ENCODE data around the gene ULK3.

Gene ULK3

DNA sequence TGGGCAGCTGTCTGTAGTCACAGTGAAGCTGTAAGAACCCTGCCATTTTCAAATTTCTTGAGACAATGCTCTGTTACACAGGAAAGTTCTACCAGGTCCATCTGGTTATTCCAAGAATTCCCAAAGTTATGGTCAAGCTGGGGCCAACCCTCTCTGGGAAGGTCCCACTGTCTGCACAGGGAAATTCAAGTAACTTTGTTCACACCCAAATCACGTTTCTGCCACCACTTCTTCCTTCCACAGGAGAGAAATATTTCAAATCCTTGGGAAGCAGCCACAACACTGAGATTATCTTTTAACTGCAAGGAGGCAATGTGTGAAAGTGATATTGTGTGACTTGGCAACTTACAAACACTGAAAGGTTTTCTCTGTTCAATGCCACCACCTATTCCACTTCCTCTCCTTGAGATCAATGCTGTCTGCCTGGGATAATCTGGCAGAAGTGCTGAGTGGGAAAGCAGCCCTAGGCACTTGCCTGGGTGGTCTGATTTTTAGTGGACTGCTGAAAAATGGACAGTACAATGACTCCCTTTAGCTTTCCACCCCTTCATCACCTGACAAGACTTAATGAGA is 24.6 kb upstream of the ULK3 start:
- no peak for DNase-seq

DNA sequence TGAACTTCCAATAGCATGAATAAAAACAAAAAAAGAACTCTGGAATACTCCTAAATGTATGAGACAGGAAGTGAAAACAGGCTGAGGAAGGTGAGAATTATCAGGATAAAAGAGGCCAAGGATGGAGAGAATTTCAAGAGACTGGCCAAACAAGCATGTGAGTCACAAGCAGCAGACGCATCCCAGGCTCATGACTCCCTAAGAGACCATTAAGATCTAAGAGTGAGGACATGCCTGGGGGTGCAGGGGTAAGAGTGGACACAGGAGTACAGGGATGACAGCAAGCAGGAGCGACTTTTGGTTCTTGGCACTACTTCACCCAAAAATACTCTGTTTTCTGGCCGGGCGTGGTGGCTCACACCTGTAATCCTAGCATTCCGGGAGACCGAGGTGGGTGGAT is 23.1 kb upstream of the ULK3 start:
- DNase-seq: no peak

- DNase-seq: no peak
Measured at GRCh38 chr15:74865316-74865715, 22.4 kb upstream of the ULK3 start.

- no peak for DNase-seq
Measured at GRCh38 chr15:74864296-74864695, 21.3 kb upstream of the ULK3 start.

DNA sequence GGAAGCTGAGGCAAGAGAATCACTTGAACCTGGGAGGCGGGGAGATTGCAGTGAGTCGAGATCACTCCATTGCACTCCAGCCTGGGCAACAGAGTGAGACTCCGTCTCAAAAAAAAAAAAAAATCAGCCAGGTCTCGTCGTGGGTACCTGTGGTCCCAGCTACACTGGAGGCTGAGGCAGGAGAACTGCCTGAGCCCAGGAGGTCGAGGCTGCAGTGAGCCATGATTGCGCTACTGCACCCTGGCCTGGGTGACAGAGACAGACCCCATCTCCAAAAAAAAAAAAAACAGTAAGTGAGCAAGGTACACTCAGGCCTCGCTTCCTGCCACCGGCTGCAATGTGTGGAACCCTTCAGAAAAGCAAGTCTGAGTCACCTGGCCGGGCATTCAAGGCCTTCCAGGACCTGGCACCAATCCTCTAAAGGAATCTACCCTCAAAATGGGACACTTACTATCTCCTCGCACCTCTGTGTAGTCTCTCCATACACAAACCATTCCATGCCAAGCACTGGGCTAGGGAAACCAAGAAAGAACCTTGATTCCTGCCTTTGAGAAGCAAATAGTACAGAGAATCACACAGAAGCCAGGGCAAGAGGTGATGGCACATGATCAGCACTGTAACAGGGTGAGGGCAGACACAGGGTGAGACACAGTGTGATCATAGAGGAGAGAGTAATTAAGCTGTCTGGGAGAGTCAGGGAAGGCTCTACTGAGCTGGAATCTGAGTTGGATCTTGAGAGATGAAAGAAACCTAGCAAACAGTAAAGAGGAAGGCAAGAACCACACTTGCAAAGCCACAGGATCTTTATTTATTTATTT is 20.5 kb upstream of the ULK3 start:
- DNase-seq: peak in 1 of 2 experiments; percentile 27

DNA sequence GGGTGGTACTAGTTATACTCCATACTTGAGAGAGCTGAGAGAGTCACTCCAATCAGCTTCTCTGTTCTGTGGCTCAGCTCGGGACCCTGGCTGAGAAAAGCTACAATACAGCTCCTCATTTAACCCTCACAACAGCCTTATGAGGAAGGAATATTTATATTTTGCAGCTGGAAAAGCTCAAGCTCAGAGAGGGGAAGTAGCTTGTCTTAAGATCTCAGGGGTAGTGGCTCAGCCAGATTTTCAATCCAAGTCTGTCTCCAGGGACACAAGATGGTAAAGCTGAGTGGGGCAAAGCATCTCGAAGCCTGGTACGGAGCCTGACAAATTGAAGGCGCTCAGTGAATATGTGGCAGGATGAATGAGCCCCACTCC is 15.4 kb upstream of the ULK3 start:
- DNase-seq: no peak

DNA sequence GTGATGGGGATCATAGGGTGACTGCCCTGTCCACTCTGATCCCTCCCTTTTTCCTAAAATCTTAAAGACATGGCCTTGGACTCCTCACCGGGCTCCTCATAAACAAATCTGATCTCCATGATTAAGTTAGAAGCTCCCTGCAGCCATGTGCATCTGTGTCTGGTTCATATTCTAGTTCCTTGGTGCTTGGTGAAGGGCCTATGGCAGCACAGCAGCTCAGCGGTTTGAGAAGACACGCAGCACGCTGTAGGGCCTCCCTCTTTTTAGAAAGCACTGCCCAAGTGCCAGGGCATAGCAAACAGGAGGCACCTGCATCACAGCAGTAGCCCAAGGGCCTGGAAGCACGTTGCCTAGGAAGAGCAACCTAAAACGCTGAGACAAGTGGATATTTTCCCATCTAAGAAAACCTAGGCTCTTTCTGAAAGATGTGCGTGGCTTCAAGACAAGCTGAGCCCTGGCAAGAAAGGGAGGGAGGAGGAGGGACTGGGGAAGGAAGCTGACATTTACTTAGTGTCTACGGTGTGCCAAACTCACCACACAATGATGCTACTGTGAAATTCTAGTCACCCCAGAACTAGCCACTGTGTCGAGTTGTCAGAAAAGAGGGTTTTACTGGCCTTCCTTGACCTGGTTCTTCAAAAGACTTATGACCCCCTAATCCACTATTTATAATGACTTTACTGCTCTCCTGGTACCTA is 14.9 kb upstream of the ULK3 start:
- DNase-seq: no peak

DNA sequence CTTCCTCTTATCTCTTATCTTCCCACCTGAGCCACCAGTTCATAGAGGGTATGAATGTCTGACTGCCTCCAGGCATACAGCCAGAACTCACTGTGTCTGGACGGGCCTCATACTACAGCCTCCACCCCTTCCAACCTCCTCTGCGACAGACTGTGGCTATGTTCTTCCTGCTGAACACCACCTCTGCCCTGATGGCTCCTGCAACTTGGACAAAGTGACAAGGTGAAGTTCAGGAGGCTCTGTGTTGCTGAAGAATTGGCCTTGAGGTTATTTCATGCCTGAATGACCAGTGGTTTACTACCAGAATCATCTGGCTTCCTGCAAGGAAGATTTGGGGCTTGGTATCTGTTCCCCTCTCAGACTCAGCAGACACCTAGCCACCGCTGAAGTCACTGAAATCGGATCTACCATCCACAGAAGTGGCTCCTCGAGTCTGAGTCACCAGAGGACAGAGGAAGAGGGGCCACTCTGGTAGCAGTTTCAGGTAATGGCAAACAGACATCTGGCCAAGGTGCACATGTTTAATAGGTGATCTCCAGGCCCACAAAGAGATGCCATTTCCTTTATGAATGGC is 14.2 kb upstream of the ULK3 start:
- DNase-seq: no peak

- DNase-seq: no peak
Measured at GRCh38 chr15:74856537-74856936, 13.6 kb upstream of the ULK3 start.

GRCh38 chr15:74855857-74856256 is 12.9 kb upstream of the ULK3 start:
- no peak for DNase-seq

DNA sequence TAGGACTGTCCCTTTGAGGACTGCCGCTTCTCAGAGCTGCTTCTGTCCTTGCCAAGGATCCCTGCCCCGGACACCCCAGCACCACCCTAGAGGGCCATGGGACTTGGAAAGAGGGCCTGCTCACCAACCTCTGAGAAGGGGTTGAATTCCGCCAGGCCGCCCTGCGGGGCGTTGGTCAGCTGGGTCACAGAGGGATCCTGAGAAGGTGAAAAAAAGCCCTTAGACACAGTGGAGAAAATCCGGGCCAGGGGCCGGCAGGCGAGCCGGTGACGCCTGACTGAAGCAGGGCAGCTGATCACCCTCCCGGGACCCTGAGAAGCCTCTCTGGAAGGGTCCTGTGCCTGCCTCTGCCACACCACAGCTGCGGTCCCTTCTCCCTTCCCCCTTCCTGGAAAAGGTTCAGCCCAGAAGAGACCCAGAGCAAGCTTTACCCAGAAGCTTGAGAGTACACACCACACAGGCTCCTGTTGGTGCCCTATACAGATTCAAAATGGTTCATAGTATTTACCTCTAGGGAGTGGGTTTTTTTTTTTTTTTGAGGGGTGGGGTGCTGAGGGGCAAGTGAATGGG is 11.6 kb upstream of the ULK3 start:
- no peak for DNase-seq

DNA sequence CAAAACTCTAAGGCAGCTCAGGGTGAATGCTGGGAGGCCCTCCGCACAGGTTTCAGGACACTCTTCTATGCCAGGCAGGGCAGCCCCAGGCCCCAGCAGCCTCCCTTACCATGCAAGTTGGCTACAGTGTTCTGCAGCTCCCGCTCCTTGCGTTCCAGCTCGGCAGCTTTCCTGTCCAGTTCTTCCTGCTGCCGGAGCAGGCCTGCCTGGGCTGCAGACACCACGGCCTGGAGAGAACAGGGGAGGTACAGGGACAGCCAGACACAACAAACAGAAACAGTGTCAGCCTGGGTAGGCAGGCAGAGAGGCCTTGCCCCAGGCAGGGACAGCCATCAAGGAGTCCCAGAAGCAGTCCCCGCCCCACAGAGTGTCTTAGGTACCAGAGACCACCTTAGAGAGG is 9.0 kb upstream of the ULK3 start:
- no peak for DNase-seq

DNA sequence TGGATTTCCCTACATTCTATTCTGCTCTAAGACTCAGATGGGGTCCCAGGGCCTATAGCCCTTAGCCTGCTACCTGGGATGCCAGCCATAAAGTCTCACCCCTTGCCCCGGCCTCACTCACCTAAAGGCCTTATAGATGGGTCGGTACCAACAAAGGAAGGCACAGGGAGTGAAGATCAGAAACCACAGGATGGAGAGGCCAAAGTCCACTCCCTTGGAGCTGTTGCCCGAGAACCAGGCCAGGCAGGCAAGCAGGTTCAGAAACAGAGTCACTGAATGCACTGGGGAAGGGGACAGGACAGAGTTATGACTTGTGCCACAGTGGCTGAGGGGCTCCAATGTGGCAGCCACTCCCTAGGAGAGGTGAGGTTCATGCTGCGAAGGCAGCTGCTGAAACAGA is 7.4 kb upstream of the ULK3 start:
- no peak for DNase-seq

GRCh38 chr15:74847432-74847831 is 4.5 kb upstream of the ULK3 start:
- no peak for DNase-seq

- DNase-seq: peak in 1 of 2 experiments; percentile 27
Measured at GRCh38 chr15:74845581-74845980, 2.6 kb upstream of the ULK3 start.

DNA sequence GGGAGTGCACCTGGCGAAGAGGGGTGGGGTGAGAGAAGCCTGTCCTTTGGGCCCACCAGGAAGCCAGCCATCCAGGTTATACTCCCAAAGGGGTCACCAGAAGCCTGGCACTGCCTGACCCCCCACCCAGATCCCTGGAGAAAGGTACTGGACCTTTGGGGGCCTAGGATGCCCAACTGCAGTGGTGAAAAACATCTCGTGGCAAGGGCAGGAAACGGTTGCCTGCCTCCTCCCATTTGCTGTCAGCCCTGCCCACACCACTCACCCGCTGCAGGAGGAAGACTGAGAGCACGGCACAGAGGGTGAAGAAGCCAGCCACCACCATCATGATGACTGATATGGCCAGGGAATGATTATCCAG is 2.2 kb upstream of the ULK3 start:
- peak; percentile 65 to 72 for DNase-seq

- no peak for DNase-seq
Measured at GRCh38 chr15:74844319-74845207, 1.6 kb upstream of the ULK3 start.

DNA sequence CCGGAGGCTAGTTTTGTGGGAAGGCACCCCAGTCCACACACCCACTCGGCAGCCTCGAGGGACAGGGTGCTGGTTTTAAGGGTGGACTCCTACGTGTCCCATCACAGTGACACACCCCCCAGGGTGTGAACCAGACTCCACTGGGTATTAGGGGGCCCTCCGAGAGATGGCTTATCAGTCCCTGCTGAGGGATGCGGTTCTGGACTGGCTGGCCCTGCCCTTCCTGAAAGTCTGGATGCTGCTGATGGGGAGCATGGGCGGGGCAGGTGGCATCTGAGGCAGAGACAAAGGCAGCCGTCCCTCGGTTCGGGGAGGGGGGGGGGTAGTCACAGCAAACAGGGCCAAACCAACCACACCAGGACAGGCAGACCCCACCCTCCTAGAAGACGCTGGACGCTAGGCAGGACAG is 939 bp upstream of the ULK3 start:
- peak in 1 of 2 experiments; percentile 19 for DNase-seq

DNA sequence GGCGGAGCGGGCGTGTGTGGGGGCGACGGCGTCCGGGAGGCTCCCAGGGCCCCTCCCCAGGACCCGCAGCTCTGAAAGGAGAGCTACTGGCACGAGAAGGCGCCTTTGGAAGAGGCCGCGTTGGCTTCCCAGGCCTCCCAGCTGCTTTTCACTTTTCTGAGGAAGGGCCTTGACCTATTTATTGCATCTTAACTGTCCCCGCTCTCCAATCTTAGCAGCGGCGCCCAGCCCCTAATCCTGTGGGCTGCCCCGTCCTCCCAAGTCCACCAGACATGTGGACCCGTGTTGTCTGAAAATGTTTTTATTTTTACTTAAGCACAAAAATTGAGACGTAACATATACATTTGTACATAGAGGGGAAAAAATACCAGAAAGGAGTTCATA is 481 bp upstream of the ULK3 start:
- DNase-seq: no peak

GRCh38 chr15:74841891-74842373 is 1.0 kb downstream of the ULK3 start:
- no peak for DNase-seq

DNA sequence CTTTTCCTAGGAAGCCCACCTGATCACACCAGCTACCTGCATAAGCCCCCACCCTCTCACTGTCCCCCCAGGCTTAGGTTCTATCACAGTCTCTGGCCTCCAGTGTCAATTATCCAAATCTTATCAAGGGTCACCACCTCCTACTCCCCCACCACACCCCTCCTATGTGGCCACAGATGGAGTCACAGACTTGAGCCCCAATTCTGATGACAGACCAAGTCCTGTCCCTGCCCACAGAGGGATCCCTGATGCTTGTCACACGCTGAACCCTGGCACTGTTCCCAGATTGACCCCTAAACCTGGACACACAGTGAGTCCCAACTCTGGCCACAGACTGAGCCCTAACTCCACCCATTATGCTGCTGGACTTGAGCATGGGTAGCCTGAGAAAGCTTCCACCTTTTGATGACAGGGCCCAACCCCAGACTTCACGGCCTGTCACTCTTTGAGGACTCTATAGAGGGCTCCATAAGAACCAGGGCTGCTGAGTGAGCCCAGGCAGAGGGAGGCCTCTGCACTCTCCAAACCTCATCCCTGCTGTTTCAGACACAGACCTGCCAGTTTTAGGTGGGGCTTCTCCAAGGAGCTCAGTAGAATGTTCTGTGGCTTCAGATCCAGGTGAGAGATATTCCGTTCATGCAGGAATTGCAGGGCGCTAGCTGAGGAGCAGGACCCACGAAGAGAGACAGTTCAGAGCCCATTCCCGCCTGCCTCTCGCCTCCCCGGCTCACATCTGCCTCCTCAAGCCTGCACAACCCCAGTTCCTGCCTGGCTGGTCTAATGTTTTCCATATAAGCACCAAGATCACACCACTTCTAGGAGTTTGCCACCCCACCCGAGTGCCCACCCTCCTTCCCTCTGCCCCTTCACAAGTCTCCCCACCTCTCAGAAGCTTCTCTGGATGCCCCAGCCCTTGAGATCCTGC is 1.8 kb downstream of the ULK3 start:
- DNase-seq: no peak
